Panc1 (cell line): Measurements from ENCODE around the gene DOK7. TPM values are rescaled to one million over a fixed set of nuclear protein-coding genes. Genes with fewer than 3 reads are reported as not detected.

ENCODE experiments used
- ATAC-seq: fragments of 200-7000 bp; cut with Tn5 transposase; 2 replicates; pipeline ENCODE4 v1.9.1; 2020; ENCODE audit warnings: mild to moderate bottlenecking, moderate library complexity
- BruUV-seq: library from RNA; stranded (reverse); fragments of 400-500 nt; replicated peaks from 2 replicates; lab custom pipeline; 2021; lab: Mats Ljungman, UMichigan
- CTCF ChIA-PET: fragments of 300-600 bp; sonication (Branson Sonifier 250); formaldehyde crosslinking; loops from one replicate; lab custom pipeline; 2022; ENCODE audit warnings: antibody characterized with exemption; lab: Charles Lee
- POLR2A ChIA-PET: fragments of 300-600 bp; sonication (Branson Sonifier 250); formaldehyde crosslinking; loops from one replicate; lab custom pipeline; 2022; ENCODE audit warnings: antibody characterized with exemption; lab: Charles Lee
- DNase-seq: peaks from one replicate; pipeline ENCODE4 v3.0.0-alpha.2; 2010; ENCODE audit warnings: low read depth, low spot score
- H3K27ac ChIP-seq: 2 replicates; pipeline ENCODE4 v1.5.1; 2011; ENCODE audit warnings: mild to moderate bottlenecking, low read length, inconsistent platforms
- H3K27me3 ChIP-seq: fragments of 200-500 bp; sonication (Bioruptor generic); 2 replicates; pipeline ENCODE4 v1.6.0; 2014; ENCODE audit warnings: low read length, inconsistent platforms; ENCODE audit not compliant: control insufficient read depth, insufficient read depth
- H3K36me3 ChIP-seq: fragments of 200-500 bp; sonication (Bioruptor generic); 2 replicates; pipeline ENCODE4 v1.5.1; 2014; ENCODE audit warnings: inconsistent platforms, mild to moderate bottlenecking, low read length, moderate library complexity; ENCODE audit not compliant: control insufficient read depth, insufficient read depth
- H3K4me1 ChIP-seq: 2 replicates; pipeline ENCODE4 v1.5.1; 2011; ENCODE audit warnings: inconsistent platforms, mild to moderate bottlenecking, low read length, moderate library complexity; ENCODE audit not compliant: control insufficient read depth, insufficient read depth
- H3K4me3 ChIP-seq, 2 experiments: 2 replicates each; pipeline ENCODE4 v1.5.1; 2011 to 2012; ENCODE audit warnings: low read depth in 2 of 2, low read length in 2 of 2, mild to moderate bottlenecking in 2 of 2, inconsistent platforms in 1 of 2, moderate library complexity in 1 of 2
- H3K9me3 ChIP-seq: fragments of 200-500 bp; sonication (Bioruptor generic); 2 replicates; pipeline ENCODE4 v1.5.1; 2014; ENCODE audit warnings: low read depth, mild to moderate bottlenecking, inconsistent platforms, low read length, moderate library complexity; ENCODE audit not compliant: control insufficient read depth, insufficient read depth
- CTCF ChIP-seq: fragments of 450-650 bp; IDR thresholded peaks from 2 replicates; pipeline ENCODE4 v1.5.1; 2017; ENCODE audit warnings: mild to moderate bottlenecking
- POLR2AphosphoS5 ChIP-seq: IDR thresholded peaks from 2 replicates; pipeline ENCODE4 v1.6.1; 2012; ENCODE audit warnings: mild to moderate bottlenecking, low read depth, low read length, moderate library complexity
- REST ChIP-seq, 2 experiments: IDR thresholded peaks; 2 replicates each; pipeline ENCODE4 v1.6.1; 2011 to 2012; ENCODE audit warnings: low read depth in 2 of 2, control low read depth in 1 of 2, low read length in 1 of 2, mild to moderate bottlenecking in 1 of 2, moderate library complexity in 1 of 2; ENCODE audit not compliant: insufficient read depth in 1 of 2
- SIN3A ChIP-seq: IDR thresholded peaks from 2 replicates; pipeline ENCODE4 v1.6.1; 2012; ENCODE audit warnings: low read depth, mild to moderate bottlenecking, low read length, moderate library complexity, borderline replicate concordance; ENCODE audit not compliant: insufficient read depth
- TCF7L2 ChIP-seq: IDR thresholded peaks from 2 replicates; pipeline ENCODE4 v1.6.1; 2011; ENCODE audit warnings: mild to moderate bottlenecking, low read depth, low read length, inconsistent platforms
- in situ Hi-C: cut with HindIII; loops from 2 replicates; pipeline ENCODE4 v1.10.0; 2016; ENCODE audit warnings: low sequenced_read_pairs, low pct_unique_long_range_greater_than_20kb
- intact Hi-C: fragments of 100-400 bp; cut with micrococcal nuclease; formaldehyde crosslinking; loops from one replicate; pipeline ENCODE4 v1.10.0; 2022; ENCODE audit not compliant: unreplicated experiment
- total RNA-seq: library from RNA; stranded (reverse); gene quantifications from one replicate; pipeline ENCODE4 v1.2.1, GENCODE V29; 2021; ENCODE audit not compliant: unreplicated experiment

The DOK7 gene
- total RNA-seq, 1 experiment from 2014 or later = 2.4 TPM

- H3K27me3 ChIP-seq = no peaks in the 10 kb centered on the region
- no peak overlapping the region for H3K4me3 ChIP-seq
- BruUV-seq = no TSS peak
- no peaks in the 10 kb centered on the region for H3K9me3 ChIP-seq
- DNase-seq (no peak), ATAC-seq (no peak)
- TF ChIP-seq POLR2AphosphoS5 = no peak
- TF ChIP-seq TCF7L2 = no peak
- TF ChIP-seq CTCF = no peak
- no peak for TF ChIP-seq SIN3A
- TF ChIP-seq REST (IDR thresholded peaks at IDR 0.05; ENCODE audit: insufficient read depth in 1 of 2, low read depth in 2 of 2, low read length in 1 of 2) = no peak
- ChIA-PET POLR2A (no interaction called here), CTCF (no interaction called here)
- H3K36me3 ChIP-seq = no peaks in the 10 kb centered on the region
- H3K27ac ChIP-seq = no peak overlapping the region
- peaks cover 9% of the 10 kb centered on the region; the same call in 1 of the 2 replicates for H3K4me1 ChIP-seq
- in situ Hi-C loops (no loop called here), intact Hi-C loops (no loop called here)
Measured at GRCh38 chr4:3437998-3438846, 24.9 kb upstream of the DOK7 start.

GRCh38 chr4:3438847-3439180 is 24.3 kb upstream of the DOK7 start:
- ATAC-seq (no peak), DNase-seq (no peak)
- no peaks in the 10 kb centered on the region for H3K27me3 ChIP-seq
- ChIA-PET POLR2A (no interaction called here), CTCF (no interaction called here)
- H3K4me3 ChIP-seq = no peak overlapping the region
- BruUV-seq = no TSS peak
- intact Hi-C loops = no loop called here
- H3K27ac ChIP-seq = no peak overlapping the region
- TF ChIP-seq REST (IDR thresholded peaks at IDR 0.05; ENCODE audit: insufficient read depth in 1 of 2, low read depth in 2 of 2, low read length in 1 of 2) = no peak
- no peak for TF ChIP-seq SIN3A
- TF ChIP-seq TCF7L2 = no peak
- TF ChIP-seq CTCF = no peak
- TF ChIP-seq POLR2AphosphoS5 = no peak
- H3K36me3 ChIP-seq = no peaks in the 10 kb centered on the region
- peaks cover 9% of the 10 kb centered on the region; the same call in 1 of the 2 replicates for H3K4me1 ChIP-seq
- no peaks in the 10 kb centered on the region for H3K9me3 ChIP-seq
- in situ Hi-C loops = no loop called here
